Measurements from ENCODE around the gene ACTC1. TPM values are rescaled to one million over a fixed set of nuclear protein-coding genes. Genes with fewer than 3 reads are reported as not detected.

ACTC1 gene
- total RNA-seq, 1 experiment from 2014 or later = not detected

- no peak for DNase-seq
- H3K79me2 ChIP-seq (ENCODE audit: low read length) = no peaks in the 10 kb centered on the region
- H3K4me2 ChIP-seq (ENCODE audit: low read length) = no peak overlapping the region
- no peaks in the 10 kb centered on the region for H3K4me1 ChIP-seq (ENCODE audit: insufficient read depth, low read length)
- no peak overlapping the region for H2AFZ ChIP-seq (ENCODE audit: low read length)
- no peak overlapping the region for H3K27ac ChIP-seq (ENCODE audit: low read length)
- no peaks in the 10 kb centered on the region for H3K9me2 ChIP-seq (replicated peaks; ENCODE audit: low read length)
- ChIA-PET POLR2A (ENCODE audit: unreplicated experiment) (no interaction called here), CTCF (no interaction called here)
- no peak for ATAC-seq
- no peaks in the 10 kb centered on the region for H3K27me3 ChIP-seq (ENCODE audit: low read length)
- no peak overlapping the region for H3K9ac ChIP-seq (ENCODE audit: low read length)
- H3K4me3 ChIP-seq (ENCODE audit: low read length) = no peak overlapping the region
- intact Hi-C loops (cut with micrococcal nuclease) = loop anchor here (10.0 kb wide), 1 partner anchor 100 kb away; no protein-coding TSS in a partner anchor
- no peaks in the 10 kb centered on the region for H3K9me3 ChIP-seq (ENCODE audit: low read length)
- TF ChIP-seq CTCF (conservative IDR thresholded peaks at IDR 0.05; ENCODE audit: low read depth, low read length) (no peak), EZH2 (IDR thresholded peaks at IDR 0.05; ENCODE audit: low read length, unreplicated experiment) (no peak), EZH2phosphoT487 (IDR thresholded peaks at IDR 0.05; ENCODE audit: borderline replicate concordance, low read length) (no peak)
- H3F3A ChIP-seq (ENCODE audit: low read length, unreplicated experiment) = no peaks in the 10 kb centered on the region
- no TSS peak for BruUV-seq (replicated peaks)
- H3K36me3 ChIP-seq (ENCODE audit: low read depth, low read length) = no peaks in the 10 kb centered on the region
- no peaks in the 10 kb centered on the region for H4K20me1 ChIP-seq (ENCODE audit: low read length)
These were observed 9.4 kb upstream of the ACTC1 start for GRCh38 chr15:34804776-34805175.

GRCh38 chr15:34804113-34804512 is 8.8 kb upstream of the ACTC1 start:
- no peaks in the 10 kb centered on the region for H3K79me2 ChIP-seq (ENCODE audit: low read length)
- CTCF ChIA-PET = no interaction called here
- no peak overlapping the region for H3K9ac ChIP-seq (ENCODE audit: low read length)
- no peak for TF ChIP-seq EZH2 (IDR thresholded peaks at IDR 0.05; ENCODE audit: low read length, unreplicated experiment)
- BruUV-seq (replicated peaks) = no TSS peak
- POLR2A ChIA-PET (ENCODE audit: unreplicated experiment) = no interaction called here
- ATAC-seq = no peak
- H3K27me3 ChIP-seq (ENCODE audit: low read length) = no peaks in the 10 kb centered on the region
- no peak overlapping the region for H3K27ac ChIP-seq (ENCODE audit: low read length)
- H4K20me1 ChIP-seq (ENCODE audit: low read length) = no peaks in the 10 kb centered on the region
- intact Hi-C loops (cut with micrococcal nuclease) = loop anchor here (10.0 kb wide), 1 partner anchor 101 kb away; no protein-coding TSS in a partner anchor
- H2AFZ ChIP-seq (ENCODE audit: low read length) = no peak overlapping the region
- H3K36me3 ChIP-seq (ENCODE audit: low read depth, low read length) = no peaks in the 10 kb centered on the region
- no peaks in the 10 kb centered on the region for H3F3A ChIP-seq (ENCODE audit: low read length, unreplicated experiment)
- no peak for DNase-seq
- no peaks in the 10 kb centered on the region for H3K9me3 ChIP-seq (ENCODE audit: low read length)
- H3K4me3 ChIP-seq (ENCODE audit: low read length) = no peak overlapping the region
- no peaks in the 10 kb centered on the region for H3K4me1 ChIP-seq (ENCODE audit: insufficient read depth, low read length)
- no peaks in the 10 kb centered on the region for H3K9me2 ChIP-seq (replicated peaks; ENCODE audit: low read length)
- no peak overlapping the region for H3K4me2 ChIP-seq (ENCODE audit: low read length)

GRCh38 chr15:34802803-34803750 is 7.7 kb upstream of the ACTC1 start:
- Histone ChIP-seq H3K9ac (ENCODE audit: low read length) (no peak overlapping the region), H3K27ac (ENCODE audit: low read length) (no peak overlapping the region), H3K9me3 (ENCODE audit: low read length) (no peaks in the 10 kb centered on the region), H3K9me2 (replicated peaks; ENCODE audit: low read length) (no peaks in the 10 kb centered on the region), H2AFZ (ENCODE audit: low read length) (no peak overlapping the region), H3F3A (ENCODE audit: low read length, unreplicated experiment) (no peaks in the 10 kb centered on the region), H3K27me3 (ENCODE audit: low read length) (no peaks in the 10 kb centered on the region), H4K20me1 (ENCODE audit: low read length) (no peaks in the 10 kb centered on the region), H3K4me2 (ENCODE audit: low read length) (no peak overlapping the region), H3K36me3 (ENCODE audit: low read depth, low read length) (no peaks in the 10 kb centered on the region), H3K4me1 (ENCODE audit: insufficient read depth, low read length) (no peaks in the 10 kb centered on the region), H3K79me2 (ENCODE audit: low read length) (no peaks in the 10 kb centered on the region), H3K4me3 (ENCODE audit: low read length) (no peak overlapping the region)
- DNase-seq (no peak), ATAC-seq (no peak)
- intact Hi-C loops (cut with micrococcal nuclease) = loop anchor here (10.0 kb wide), 1 partner anchor 102 kb away; no protein-coding TSS in a partner anchor
- POLR2A ChIA-PET (ENCODE audit: unreplicated experiment) = no interaction called here
- no peak for TF ChIP-seq EZH2phosphoT487 (IDR thresholded peaks at IDR 0.05; ENCODE audit: borderline replicate concordance, low read length)
- no peak for TF ChIP-seq EZH2 (IDR thresholded peaks at IDR 0.05; ENCODE audit: low read length, unreplicated experiment)
- no peak for TF ChIP-seq CTCF (conservative IDR thresholded peaks at IDR 0.05; ENCODE audit: low read depth, low read length)
- BruUV-seq (replicated peaks) = no TSS peak
- CTCF ChIA-PET = no interaction called here

Measured in PC-3 (cell line).